ENCODE results near the gene TTC27. TPM values are rescaled to one million over a fixed set of nuclear protein-coding genes. Genes with fewer than 3 reads are reported as not detected.

Gene TTC27
- total RNA-seq, 2 experiments from 2014 or later = 25.3 to 27.7 TPM

GRCh38 chr2:32614084-32614483, 13.8 kb upstream of the TTC27 start:
- H3K4me1 ChIP-seq (ENCODE audit: insufficient read depth, low read length, poor library complexity, severe bottlenecking) = no peaks in the 10 kb centered on the region
- no peak overlapping the region for H3K27ac ChIP-seq (ENCODE audit: low read depth, low read length, poor library complexity, severe bottlenecking)
- peaks cover 91% of the 10 kb centered on the region for H3K36me3 ChIP-seq (ENCODE audit: insufficient read depth, low read length)
- no TSS peak for BruUV-seq (replicated peaks)
- no peak for DNase-seq (ENCODE audit: low spot score)
- H3K9me2 ChIP-seq (ENCODE audit: insufficient read depth, low read length) = no peaks in the 10 kb centered on the region
- no peaks in the 10 kb centered on the region for H3K9me3 ChIP-seq (ENCODE audit: low read length)
- H2AFZ ChIP-seq (ENCODE audit: low read length) = no peak overlapping the region
- TF ChIP-seq CTCF (conservative IDR thresholded peaks at IDR 0.05; ENCODE audit: low read length) (no peak), EZH2phosphoT487 (IDR thresholded peaks at IDR 0.05; ENCODE audit: borderline replicate concordance, low read depth, low read length) (no peak)
- POLR2A ChIA-PET = interaction anchor here (0.6 to 1.5 kb wide), 3 partner anchors 10 to 777 kb away, joined by 5 to 7 read pairs (median 5); no protein-coding TSS in a partner anchor
- H3K79me2 ChIP-seq (ENCODE audit: insufficient read depth, low read depth, low read length) = no peaks in the 10 kb centered on the region
- H4K20me1 ChIP-seq (ENCODE audit: insufficient read depth, low read length) = no peaks in the 10 kb centered on the region
- intact Hi-C loops (cut with micrococcal nuclease; ENCODE audit: unreplicated experiment) = no loop called here
- no peak overlapping the region for H3K4me3 ChIP-seq (ENCODE audit: low read depth, low read length, poor library complexity, severe bottlenecking)
- H3K4me2 ChIP-seq (ENCODE audit: low read length) = no peak overlapping the region
- CTCF ChIA-PET (ENCODE audit: unreplicated experiment) = no interaction called here

- no peaks in the 10 kb centered on the region for H3K79me2 ChIP-seq (ENCODE audit: insufficient read depth, low read depth, low read length)
- no peak overlapping the region for H3K4me2 ChIP-seq (ENCODE audit: low read length)
- H3K27ac ChIP-seq (ENCODE audit: low read depth, low read length, poor library complexity, severe bottlenecking) = no peak overlapping the region
- H2AFZ ChIP-seq (ENCODE audit: low read length) = no peak overlapping the region
- no TSS peak for BruUV-seq (replicated peaks)
- H3K9me3 ChIP-seq (ENCODE audit: low read length) = no peaks in the 10 kb centered on the region
- no peaks in the 10 kb centered on the region for H3K9me2 ChIP-seq (ENCODE audit: insufficient read depth, low read length)
- CTCF ChIA-PET (ENCODE audit: unreplicated experiment) = no interaction called here
- H3K36me3 ChIP-seq (ENCODE audit: insufficient read depth, low read length) = peaks cover 78% of the 10 kb centered on the region
- intact Hi-C loops (cut with micrococcal nuclease; ENCODE audit: unreplicated experiment) = no loop called here
- POLR2A ChIA-PET = interaction anchor here (0.6 to 1.4 kb wide), 2 partner anchors 15 to 18 kb away, joined by 3 to 6 read pairs; no protein-coding TSS in a partner anchor
- no peaks in the 10 kb centered on the region for H4K20me1 ChIP-seq (ENCODE audit: insufficient read depth, low read length)
- TF ChIP-seq CTCF (conservative IDR thresholded peaks at IDR 0.05; ENCODE audit: low read length) = no peak
- TF ChIP-seq EZH2phosphoT487 (IDR thresholded peaks at IDR 0.05; ENCODE audit: borderline replicate concordance, low read depth, low read length) = no peak
- no peak for DNase-seq (ENCODE audit: low spot score)
- H3K4me1 ChIP-seq (ENCODE audit: insufficient read depth, low read length, poor library complexity, severe bottlenecking) = no peaks in the 10 kb centered on the region
- H3K4me3 ChIP-seq (ENCODE audit: low read depth, low read length, poor library complexity, severe bottlenecking) = no peak overlapping the region
Measured at GRCh38 chr2:32617599-32618189, 10.2 kb upstream of the TTC27 start.

GRCh38 chr2:32622570-32623310, 5.1 kb upstream of the TTC27 start:
- Histone ChIP-seq H3K4me2 (ENCODE audit: low read length) (no peak overlapping the region), H3K9me2 (ENCODE audit: insufficient read depth, low read length) (no peaks in the 10 kb centered on the region), H3K4me1 (ENCODE audit: insufficient read depth, low read length, poor library complexity, severe bottlenecking) (peaks cover 6% of the 10 kb centered on the region), H4K20me1 (ENCODE audit: insufficient read depth, low read length) (no peaks in the 10 kb centered on the region), H3K27ac (ENCODE audit: low read depth, low read length, poor library complexity, severe bottlenecking) (no peak overlapping the region), H2AFZ (ENCODE audit: low read length) (no peak overlapping the region), H3K36me3 (ENCODE audit: insufficient read depth, low read length) (peaks cover 44% of the 10 kb centered on the region), H3K4me3 (ENCODE audit: low read depth, low read length, poor library complexity, severe bottlenecking) (no peak overlapping the region), H3K9me3 (ENCODE audit: low read length) (no peaks in the 10 kb centered on the region), H3K79me2 (ENCODE audit: insufficient read depth, low read depth, low read length) (no peaks in the 10 kb centered on the region)
- CTCF ChIA-PET (ENCODE audit: unreplicated experiment) = no interaction called here
- intact Hi-C loops (cut with micrococcal nuclease; ENCODE audit: unreplicated experiment) = no loop called here
- BruUV-seq (replicated peaks) = no TSS peak
- DNase-seq (ENCODE audit: low spot score) = no peak
- TF ChIP-seq EZH2phosphoT487 (IDR thresholded peaks at IDR 0.05; ENCODE audit: borderline replicate concordance, low read depth, low read length) (no peak), CTCF (conservative IDR thresholded peaks at IDR 0.05; ENCODE audit: low read length) (no peak)
- POLR2A ChIA-PET = interaction anchor here (1.4 kb wide), 1 partner anchor 25 kb away, joined by 6 read pairs; no protein-coding TSS in a partner anchor

All from OCI-LY7 (cell line).